Endothelial cell of umbilical vein (primary cell): ENCODE data around the gene PLD1. TPM values are rescaled to one million over a fixed set of nuclear protein-coding genes. Genes with fewer than 3 reads are reported as not detected.

ENCODE experiments used
- BruUV-seq: library from RNA; stranded (reverse); fragments of 400-500 nt; replicated peaks from 2 replicates; lab custom pipeline; 2021; lab: Mats Ljungman, UMichigan
- CTCF ChIA-PET: fragments of 300-600, 350-600 bp; sonication (Branson Sonifier 250); formaldehyde crosslinking; loops from one replicate; lab custom pipeline; 2021; ENCODE audit warnings: antibody characterized with exemption, inconsistent platforms; lab: Charles Lee
- POLR2A ChIA-PET: fragments of 300-600, 350-600 bp; sonication (Branson Sonifier 250); formaldehyde crosslinking; loops from one replicate; lab custom pipeline; 2021; ENCODE audit warnings: antibody characterized with exemption, inconsistent platforms; lab: Charles Lee
- DNase-seq: peaks from one replicate; pipeline ENCODE4 v3.0.0-alpha.2; 2011; ENCODE audit warnings: low read depth, low spot score
- FAIRE-seq: peaks from 2 replicates; lab custom pipeline; 2011; peaks lifted over from hg19 to GRCh38; lab: Jason Lieb, UNC
- H2AFZ ChIP-seq: 2 replicates; pipeline ENCODE4 v1.6.0; 2012; ENCODE audit warnings: low read depth, low read length, control low read depth, inconsistent platforms
- H3K27ac ChIP-seq: 2 replicates; pipeline ENCODE4 v1.5.1; 2011; ENCODE audit warnings: low read depth, mild to moderate bottlenecking, control low read depth, low read length, moderate library complexity; ENCODE audit not compliant: insufficient read depth
- H3K27me3 ChIP-seq, 2 experiments: 2 replicates each; pipeline versions ENCODE4 v1.6.0 to v1.6.1; 2011; ENCODE audit warnings: low read length in 2 of 2, mixed read lengths in 1 of 2; ENCODE audit not compliant: control insufficient read depth in 2 of 2, insufficient read depth in 2 of 2
- H3K36me3 ChIP-seq, 2 experiments: 2 replicates in 1 of 2; 3 replicates in 1 of 2; pipeline ENCODE4 v1.5.1; 2011; ENCODE audit warnings: low read length in 2 of 2, mild to moderate bottlenecking in 1 of 2, moderate library complexity in 1 of 2; ENCODE audit not compliant: control insufficient read depth in 2 of 2, insufficient read depth in 2 of 2; ENCODE audit errors: extremely low read depth in 1 of 2
- H3K4me1 ChIP-seq: 3 replicates; pipeline ENCODE4 v1.5.1; 2011; ENCODE audit warnings: mild to moderate bottlenecking, low read length; ENCODE audit not compliant: control insufficient read depth, insufficient read depth; ENCODE audit errors: extremely low read depth
- H3K4me2 ChIP-seq: 2 replicates; pipeline ENCODE4 v1.6.1; 2011; ENCODE audit warnings: low read length, control low read depth, mixed read lengths; ENCODE audit not compliant: insufficient read depth
- H3K4me3 ChIP-seq, 3 experiments: fragments of 200-600 bp in 1 of 3; sonication (generic), shearing (Covaris generic) in 1 of 3; replicated peaks in 1 of 3; 2 replicates each; pipeline ENCODE4 v1.5.1; 2011 to 2016; ENCODE audit warnings: control low read depth in 3 of 3, low read length in 3 of 3, mild to moderate bottlenecking in 2 of 3, inconsistent platforms in 1 of 3, low read depth in 1 of 3, moderate library complexity in 1 of 3; ENCODE audit not compliant: insufficient read depth in 1 of 3
- H3K79me2 ChIP-seq: 2 replicates; pipeline ENCODE4 v1.6.0; 2012; ENCODE audit warnings: low read length, inconsistent platforms; ENCODE audit not compliant: control insufficient read depth, insufficient read depth
- H3K9ac ChIP-seq: replicated peaks from 2 replicates; pipeline ENCODE3; 2011; ENCODE audit warnings: low read length, control low read depth; ENCODE audit not compliant: insufficient read depth; ENCODE audit errors: extremely low read depth
- H3K9me1 ChIP-seq: replicated peaks from 3 replicates; pipeline ENCODE4 v1.6.0; 2011; ENCODE audit warnings: mild to moderate bottlenecking, low read length; ENCODE audit not compliant: control insufficient read depth, insufficient read depth; ENCODE audit errors: extremely low read depth
- H3K9me3 ChIP-seq: replicated peaks from 2 replicates; pipeline ENCODE4 v1.5.1; 2012; ENCODE audit warnings: low read length, inconsistent platforms; ENCODE audit not compliant: control insufficient read depth, insufficient read depth
- H4K20me1 ChIP-seq: replicated peaks from 2 replicates; pipeline ENCODE3; 2011; ENCODE audit warnings: mild to moderate bottlenecking, low read length; ENCODE audit not compliant: control insufficient read depth, insufficient read depth; ENCODE audit errors: extremely low read depth
- EZH2 ChIP-seq: IDR thresholded peaks from 2 replicates; pipeline ENCODE4 v1.6.1; 2012; ENCODE audit warnings: borderline replicate concordance, low read depth, mild to moderate bottlenecking, moderate library complexity, low read length, inconsistent platforms; ENCODE audit not compliant: severe bottlenecking
- FOS ChIP-seq: IDR thresholded peaks from 2 replicates; pipeline ENCODE4 v1.6.1; 2011; ENCODE audit warnings: mild to moderate bottlenecking, low read length, moderate library complexity, borderline replicate concordance; ENCODE audit not compliant: insufficient read depth
- GATA2 ChIP-seq: IDR thresholded peaks from 2 replicates; pipeline ENCODE4 v1.7.0; 2011; ENCODE audit warnings: low read depth, mild to moderate bottlenecking, moderate library complexity, mixed read lengths, low read length; ENCODE audit not compliant: insufficient read length, insufficient read depth
- JUN ChIP-seq: IDR thresholded peaks from 2 replicates; pipeline ENCODE4 v1.6.1; 2011; ENCODE audit warnings: borderline replicate concordance, low read depth; ENCODE audit not compliant: insufficient read length, insufficient read depth
- MYC ChIP-seq: IDR thresholded peaks from one replicate; pipeline ENCODE4 v1.6.1; 2011; ENCODE audit warnings: mild to moderate bottlenecking, low read depth, low read length
- POLR2A ChIP-seq: IDR thresholded peaks from 2 replicates; pipeline ENCODE4 v1.6.1; 2012; ENCODE audit warnings: low read depth, mild to moderate bottlenecking, control low read depth, low read length
- POLR2AphosphoS5 ChIP-seq: IDR thresholded peaks from 2 replicates; pipeline ENCODE4 v1.6.1; 2012; ENCODE audit warnings: low read depth, mild to moderate bottlenecking, control low read depth, low read length, moderate library complexity; ENCODE audit not compliant: insufficient read depth
- dilution Hi-C: fragments of 300-500 bp; cut with MboI; formaldehyde crosslinking; loops from one replicate; pipeline ENCODE4 v1.15.0; 2019; ENCODE audit warnings: low sequenced_read_pairs; ENCODE audit not compliant: extremely low pct_ligation_motif_present
- intact Hi-C: fragments of 100-400 bp; cut with micrococcal nuclease; formaldehyde crosslinking; loops from one replicate; pipeline ENCODE4 v1.10.0; 2022
- polyA plus RNA-seq, 4 experiments: library from polyadenylated mRNA; depleted of rRNA in 3 of 4; stranded (reverse) in 3 of 4; unstranded in 1 of 4; fragments of >200 nt; gene quantifications; 2 replicates each; pipeline versions ENCODE4 v1.2.1 to v1.2.3, GENCODE V29; 2011 to 2012; ENCODE audit warnings: missing spikeins in 1 of 4
- total RNA-seq: library from RNA; stranded (reverse); gene quantifications from 2 replicates; pipeline ENCODE4 v1.2.3, GENCODE V29; 2021
- TF ChIP-seq, protein P1 (sequence below), 2 donors: IDR thresholded peaks; 1 replicate in 1 of 2; 2 replicates in 1 of 2; pipeline ENCODE4 v1.5.1; 2011; ENCODE audit warnings: low read length in 2 of 2, mild to moderate bottlenecking in 2 of 2, moderate library complexity in 2 of 2, control low read depth in 1 of 2, inconsistent platforms in 1 of 2, low read depth in 1 of 2; ENCODE audit not compliant: insufficient read depth in 1 of 2; ENCODE audit errors: extremely low read depth in 1 of 2
- TF ChIP-seq, protein P2 (sequence below): IDR thresholded peaks from 2 replicates; pipeline ENCODE4 v1.6.1; 2011; ENCODE audit not compliant: insufficient read depth, insufficient read length

The PLD1 gene
- total and polyA plus RNA-seq, 2 donors (not counting 3 experiments of a cell fraction or from before 2014, with no cell fraction given) = 42.0 to 108 TPM

DNA sequence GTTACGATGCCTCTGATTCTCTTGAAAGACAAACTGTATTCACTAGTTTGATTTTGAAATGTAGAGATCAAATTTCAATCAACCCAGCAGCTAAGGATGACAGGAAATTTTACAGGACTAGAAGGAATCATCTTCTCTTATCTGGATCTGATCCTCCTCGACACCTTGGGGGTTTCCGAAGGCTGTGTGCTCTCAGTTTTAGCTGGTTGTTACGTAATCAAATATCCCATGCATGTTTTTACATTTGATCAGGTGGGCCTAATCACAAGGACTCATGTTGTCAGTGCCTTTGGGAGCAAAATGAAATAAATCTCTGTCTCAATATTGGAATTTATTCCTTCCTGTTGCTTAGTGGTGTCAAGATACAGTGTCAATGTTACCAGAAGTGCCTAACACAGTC lies 208.2 kb downstream of the PLD1 start:
- H3K4me2 ChIP-seq = no peak overlapping the region
- intact Hi-C loops (no loop called here), dilution Hi-C loops (no loop called here)
- H3K36me3 ChIP-seq = peaks cover 0 to 22% of the 10 kb centered on the region in 2 experiments
- H3K4me3 ChIP-seq = no peak overlapping the region
- CTCF ChIA-PET = interaction anchor here (1.5 to 2.3 kb wide), 2 partner anchors 12 to 18 kb away, joined by 3 to 10 read pairs; no protein-coding TSS in a partner anchor
- H3K9me3 ChIP-seq = no peaks in the 10 kb centered on the region
- no peak overlapping the region for H3K9ac ChIP-seq
- no peaks in the 10 kb centered on the region for H4K20me1 ChIP-seq
- DNase-seq (no peak), FAIRE-seq (no peak)
- no peak overlapping the region for H3K27ac ChIP-seq
- POLR2A ChIA-PET = no interaction called here
- BruUV-seq = no TSS peak
- no peaks in the 10 kb centered on the region for H3K27me3 ChIP-seq
- H3K79me2 ChIP-seq = no peaks in the 10 kb centered on the region
- no peaks in the 10 kb centered on the region for H3K4me1 ChIP-seq
- H3K9me1 ChIP-seq = no peaks in the 10 kb centered on the region
- TF ChIP-seq FOS (no peak), EZH2 (no peak), GATA2 (no peak), POLR2AphosphoS5 (no peak), MYC (no peak), JUN (no peak), POLR2A (no peak)
- TF ChIP-seq, protein P1, sequence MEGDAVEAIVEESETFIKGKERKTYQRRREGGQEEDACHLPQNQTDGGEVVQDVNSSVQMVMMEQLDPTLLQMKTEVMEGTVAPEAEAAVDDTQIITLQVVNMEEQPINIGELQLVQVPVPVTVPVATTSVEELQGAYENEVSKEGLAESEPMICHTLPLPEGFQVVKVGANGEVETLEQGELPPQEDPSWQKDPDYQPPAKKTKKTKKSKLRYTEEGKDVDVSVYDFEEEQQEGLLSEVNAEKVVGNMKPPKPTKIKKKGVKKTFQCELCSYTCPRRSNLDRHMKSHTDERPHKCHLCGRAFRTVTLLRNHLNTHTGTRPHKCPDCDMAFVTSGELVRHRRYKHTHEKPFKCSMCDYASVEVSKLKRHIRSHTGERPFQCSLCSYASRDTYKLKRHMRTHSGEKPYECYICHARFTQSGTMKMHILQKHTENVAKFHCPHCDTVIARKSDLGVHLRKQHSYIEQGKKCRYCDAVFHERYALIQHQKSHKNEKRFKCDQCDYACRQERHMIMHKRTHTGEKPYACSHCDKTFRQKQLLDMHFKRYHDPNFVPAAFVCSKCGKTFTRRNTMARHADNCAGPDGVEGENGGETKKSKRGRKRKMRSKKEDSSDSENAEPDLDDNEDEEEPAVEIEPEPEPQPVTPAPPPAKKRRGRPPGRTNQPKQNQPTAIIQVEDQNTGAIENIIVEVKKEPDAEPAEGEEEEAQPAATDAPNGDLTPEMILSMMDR (IDR thresholded peaks at IDR 0.05; ENCODE audit: extremely low read depth in 1 of 2, insufficient read depth in 1 of 2, low read depth in 1 of 2, low read length in 2 of 2) = no peak
- TF ChIP-seq, protein P2, sequence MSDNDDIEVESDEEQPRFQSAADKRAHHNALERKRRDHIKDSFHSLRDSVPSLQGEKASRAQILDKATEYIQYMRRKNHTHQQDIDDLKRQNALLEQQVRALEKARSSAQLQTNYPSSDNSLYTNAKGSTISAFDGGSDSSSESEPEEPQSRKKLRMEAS = no peak
- no peak overlapping the region for H2AFZ ChIP-seq
